HL-60/S4 (cell line): ENCODE data around the gene CUBN.

Source experiments
- in situ Hi-C: fragments of 300-500 bp; cut with MboI; formaldehyde crosslinking; loops from 2 replicates; pipeline ENCODE4 v1.14.3; 2022; ENCODE audit warnings: low sequenced_read_pairs

CUBN gene

GRCh38 chr10:17047908-17048307 is 81.7 kb downstream of the CUBN start:
- in situ Hi-C loops: no loop called here

GRCh38 chr10:17046989-17047388 is 82.6 kb downstream of the CUBN start:
- in situ Hi-C loops: no loop called here

- in situ Hi-C loops: no loop called here
Observed at GRCh38 chr10:17043586-17043985, 86.0 kb downstream of the CUBN start.

- in situ Hi-C loops: no loop called here
Observed at GRCh38 chr10:17041626-17042520, 87.7 kb downstream of the CUBN start.

GRCh38 chr10:17038627-17039026 is 91.0 kb downstream of the CUBN start:
- in situ Hi-C loops: no loop called here

GRCh38 chr10:17037910-17038309 is 91.7 kb downstream of the CUBN start:
- in situ Hi-C loops: no loop called here

- in situ Hi-C loops: no loop called here
Observed at GRCh38 chr10:17035446-17035845, 94.2 kb downstream of the CUBN start.

- in situ Hi-C loops: no loop called here
Observed at GRCh38 chr10:17033529-17034260, 95.9 kb downstream of the CUBN start.

- in situ Hi-C loops: no loop called here
Observed at GRCh38 chr10:17031637-17032635, 97.7 kb downstream of the CUBN start.

- in situ Hi-C loops: no loop called here
Observed at GRCh38 chr10:17029581-17030271, 99.9 kb downstream of the CUBN start.

GRCh38 chr10:17029239-17029580 is 100.4 kb downstream of the CUBN start:
- in situ Hi-C loops: no loop called here

GRCh38 chr10:17028798-17029197 is 100.8 kb downstream of the CUBN start:
- in situ Hi-C loops: no loop called here

GRCh38 chr10:17026686-17027485 is 102.7 kb downstream of the CUBN start:
- in situ Hi-C loops: no loop called here

GRCh38 chr10:17025444-17026295 is 103.9 kb downstream of the CUBN start:
- in situ Hi-C loops: no loop called here

- in situ Hi-C loops: no loop called here
Observed at GRCh38 chr10:17024461-17024860, 105.2 kb downstream of the CUBN start.

- in situ Hi-C loops: no loop called here
Observed at GRCh38 chr10:17023386-17024298, 106.0 kb downstream of the CUBN start.

GRCh38 chr10:17022896-17023295 is 106.7 kb downstream of the CUBN start:
- in situ Hi-C loops: no loop called here

GRCh38 chr10:17022466-17022825 is 107.2 kb downstream of the CUBN start:
- in situ Hi-C loops: no loop called here
